Lower leg skin (tissue), 3 donors: ENCODE measurements around the gene AP1G1.
"Not testable (repeated sequence)": the region's sequence is repeated elsewhere in the genome, so short reads cannot be mapped to it uniquely, and the experiment has no call there.

ENCODE experiments used
- CTCF ChIP-seq, 3 donors: fragments of 450-650 bp; IDR thresholded peaks; one replicate each; pipeline ENCODE4 v1.5.1; 2016; ENCODE audit warnings: antibody characterized with exemption in 3 of 3, mild to moderate bottlenecking in 3 of 3, moderate library complexity in 2 of 3
- POLR2A ChIP-seq, 2 donors: fragments of 450-650 bp; IDR thresholded peaks; one replicate each; pipeline ENCODE4 v1.6.1; 2016 to 2017; ENCODE audit warnings: antibody characterized with exemption in 2 of 2, mild to moderate bottlenecking in 1 of 2, moderate library complexity in 1 of 2

- not testable (repeated sequence) for TF ChIP-seq CTCF, POLR2A (IDR thresholded peaks at IDR 0.05)
Measured at GRCh38 chr16:71684280-71684679, 124.4 kb downstream of the AP1G1 start.
